GM19397 (cell line): ENCODE measurements around the gene CHID1.

Source experiments
- ATAC-seq: cut with Tn5 transposase; IDR thresholded peaks from one replicate; pipeline ENCODE4 v1.9.1; 2021; ENCODE audit warnings: mild to moderate bottlenecking, moderate library complexity; ENCODE audit not compliant: unreplicated experiment

Gene CHID1

DNA sequence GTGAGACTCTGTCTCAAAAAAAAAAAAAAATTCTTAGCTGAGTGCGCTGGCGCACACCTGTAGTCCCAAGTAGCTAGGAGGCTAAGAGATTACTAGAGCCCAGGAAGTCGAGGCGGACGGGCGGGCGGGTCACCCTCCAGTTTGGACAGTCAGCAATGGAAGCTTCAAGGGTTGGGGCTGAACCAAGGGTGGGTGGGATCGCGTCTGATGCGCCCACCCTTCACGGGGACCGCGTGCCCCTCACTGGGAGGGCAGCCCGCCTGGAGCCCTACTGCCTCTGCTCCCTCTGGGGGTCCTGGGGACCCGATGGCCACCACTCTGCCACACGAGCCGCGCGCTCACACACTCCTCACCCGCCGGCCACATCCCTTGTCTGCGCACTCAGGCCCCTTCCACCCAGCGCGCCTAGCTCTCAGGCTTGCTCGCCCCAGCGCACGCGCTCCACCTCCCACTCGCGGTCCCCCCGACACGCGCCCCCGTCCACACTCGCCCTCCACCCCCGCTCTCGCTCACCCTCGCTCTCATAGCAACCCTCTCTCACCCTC, 494 bp downstream of the CHID1 start:
- ATAC-seq = no peak

DNA sequence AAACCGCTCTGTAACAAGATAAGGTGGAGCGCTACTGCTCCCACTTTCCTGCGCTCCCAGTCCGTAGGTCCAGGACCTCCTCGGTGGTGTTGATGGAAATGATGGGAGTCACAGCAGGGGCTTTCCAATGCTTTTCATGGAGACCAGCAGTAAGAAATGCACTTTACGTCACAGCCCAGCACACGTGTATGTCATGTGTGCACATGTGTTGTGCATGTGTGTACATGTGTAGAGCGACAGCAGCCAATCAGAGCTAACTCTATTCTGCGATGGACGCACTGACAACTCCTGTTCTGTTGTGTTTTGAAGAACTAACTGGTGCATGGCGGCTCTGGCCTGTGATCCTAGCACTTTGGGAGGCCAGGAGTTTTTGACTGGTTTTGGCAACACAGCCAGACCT, 1.2 kb downstream of the CHID1 start:
- no peak for ATAC-seq

DNA sequence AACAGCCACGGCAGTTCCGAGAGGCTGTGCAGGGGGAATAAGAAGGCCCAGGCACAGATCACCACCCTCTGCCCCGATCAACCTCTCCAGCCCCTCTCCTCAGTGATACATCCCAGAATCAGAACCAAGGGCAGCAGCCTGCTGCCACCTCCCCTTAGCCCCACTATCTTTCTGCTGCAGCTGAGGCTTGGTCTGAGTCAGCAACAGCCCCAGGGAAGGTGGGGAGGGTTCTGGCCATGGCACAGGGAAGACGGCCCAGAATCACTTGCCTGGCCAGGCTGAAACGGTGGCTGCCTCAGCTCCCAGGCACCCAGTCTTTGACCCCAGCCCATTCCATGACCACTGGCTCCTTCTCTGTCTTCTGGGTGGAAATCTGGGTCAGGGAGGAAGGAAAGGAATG, 2.3 kb downstream of the CHID1 start:
- no peak for ATAC-seq

DNA sequence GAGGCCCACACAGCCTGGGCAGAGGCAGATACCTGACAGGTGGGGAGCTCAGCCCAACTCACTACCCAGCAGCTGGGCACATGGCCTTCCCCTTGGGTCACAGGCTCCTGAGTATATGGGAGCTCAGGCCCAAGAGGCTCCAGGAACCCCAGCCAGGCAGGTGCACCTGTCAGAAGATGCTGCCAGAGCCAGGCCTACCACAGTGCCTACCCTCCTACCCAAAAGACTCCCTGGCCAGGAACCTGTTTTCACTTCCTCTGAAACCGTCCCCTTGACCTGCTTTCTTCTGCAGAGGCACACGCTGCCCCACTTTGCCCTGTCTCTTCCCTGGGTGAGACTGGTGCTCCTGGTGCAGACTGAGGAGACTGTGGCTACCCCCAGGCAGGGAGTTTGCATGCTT, 2.9 kb downstream of the CHID1 start:
- no peak for ATAC-seq

DNA sequence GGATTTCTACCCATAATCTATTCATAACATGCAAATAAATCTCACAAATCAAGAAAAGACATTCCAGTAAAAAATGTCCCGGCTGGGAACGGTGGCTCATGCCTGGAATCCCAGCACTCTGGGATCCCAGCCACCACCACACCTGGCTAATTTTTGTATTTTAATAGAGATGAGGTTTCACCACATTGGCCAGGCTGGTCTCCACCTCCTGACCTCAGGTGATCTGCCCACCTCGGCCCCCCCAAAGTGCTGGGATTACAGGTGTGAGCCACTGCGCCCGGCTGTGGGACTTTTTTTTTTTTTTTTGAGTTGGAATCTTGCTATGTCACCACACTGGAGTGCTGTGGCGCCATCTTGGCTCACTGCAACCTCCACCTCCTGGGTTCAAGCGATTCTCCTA, 4.7 kb downstream of the CHID1 start:
- ATAC-seq = no peak

DNA sequence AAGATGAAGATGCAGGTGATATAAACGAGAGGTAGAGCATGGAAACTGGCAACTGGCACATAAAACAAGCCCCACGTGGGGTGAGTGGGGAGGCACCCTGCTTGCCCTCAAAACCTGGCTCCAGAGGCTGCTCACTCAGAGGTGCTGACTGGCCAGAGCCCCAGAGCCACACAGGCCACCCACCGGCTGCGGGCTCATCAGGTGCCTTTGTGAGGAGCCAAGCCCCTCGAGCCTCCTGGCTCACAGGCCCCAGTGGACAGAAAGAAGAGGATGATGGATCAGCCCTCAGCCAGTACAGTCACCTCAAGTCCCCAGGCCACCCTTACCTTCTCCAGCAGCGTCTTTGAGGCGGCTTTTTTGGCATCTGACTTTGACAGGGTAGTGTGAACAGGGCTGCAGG, 6.2 kb downstream of the CHID1 start:
- ATAC-seq = no peak

DNA sequence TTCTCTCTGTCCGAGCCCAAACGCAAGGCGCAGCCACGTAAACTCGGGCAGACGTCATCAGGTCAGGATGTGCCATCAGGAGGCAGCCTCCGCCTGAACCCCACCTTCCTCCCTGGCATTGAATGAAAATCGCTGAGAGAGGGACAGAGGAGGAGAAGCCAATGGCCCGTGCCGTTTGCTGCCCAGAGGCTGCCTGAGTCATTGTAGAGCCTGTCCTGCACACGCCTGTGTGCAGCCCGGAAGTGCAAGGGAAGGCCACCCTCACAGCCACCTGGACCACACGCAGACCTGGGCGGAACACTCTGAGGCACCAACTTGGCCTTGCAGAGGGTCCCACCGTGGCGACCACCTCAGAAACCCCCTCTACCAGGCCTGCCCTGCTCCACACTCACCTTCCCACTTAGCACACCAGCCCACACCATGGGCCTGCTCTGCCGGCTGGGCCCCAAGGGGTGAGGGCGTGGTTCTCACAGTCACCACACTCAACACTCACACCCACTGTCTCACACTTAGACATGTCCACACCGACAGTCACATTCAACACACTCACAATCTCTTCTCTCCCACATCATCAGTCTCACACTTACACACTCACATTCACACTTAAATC, 9.1 kb downstream of the CHID1 start:
- no peak for ATAC-seq

DNA sequence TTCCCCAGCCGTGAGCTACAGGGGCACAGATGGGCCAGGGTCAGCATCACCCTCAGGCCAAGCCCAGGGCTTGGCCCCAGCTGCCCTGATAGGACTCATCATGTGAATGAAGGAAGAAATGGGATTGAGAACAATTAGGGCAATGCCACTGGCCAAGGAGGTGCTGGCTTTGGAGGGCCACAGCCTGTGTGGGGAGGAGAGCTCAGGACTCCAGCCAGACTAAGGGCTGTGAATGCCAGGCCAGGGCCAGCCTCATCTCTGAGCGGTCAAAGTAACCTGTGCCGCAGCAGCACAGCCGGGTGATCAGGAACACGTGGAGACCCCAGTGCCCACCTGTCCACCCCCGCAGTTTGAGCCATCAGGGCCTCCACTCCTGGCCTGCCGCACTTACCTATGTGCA, 10.1 kb downstream of the CHID1 start:
- no peak for ATAC-seq

DNA sequence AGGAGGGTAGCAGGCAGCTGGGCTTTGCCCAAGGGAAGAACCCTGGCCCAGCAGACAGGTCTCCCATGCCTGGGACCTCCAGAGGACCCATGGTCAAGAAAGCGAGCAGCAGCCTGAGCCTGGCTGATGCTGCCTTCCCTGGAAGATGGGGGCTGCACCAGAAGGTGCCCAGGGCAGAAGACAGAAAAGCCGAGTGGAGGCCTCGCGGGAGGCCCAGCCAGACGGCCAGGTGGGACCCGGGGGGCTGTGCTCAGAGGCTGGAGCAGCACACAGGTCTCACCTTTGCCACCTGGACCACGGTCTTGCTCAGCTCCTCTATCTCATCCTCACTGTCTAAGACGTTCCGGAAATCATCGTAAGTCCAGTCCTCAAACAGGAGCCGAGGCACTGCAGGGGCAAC, 10.9 kb downstream of the CHID1 start:
- no peak for ATAC-seq

DNA sequence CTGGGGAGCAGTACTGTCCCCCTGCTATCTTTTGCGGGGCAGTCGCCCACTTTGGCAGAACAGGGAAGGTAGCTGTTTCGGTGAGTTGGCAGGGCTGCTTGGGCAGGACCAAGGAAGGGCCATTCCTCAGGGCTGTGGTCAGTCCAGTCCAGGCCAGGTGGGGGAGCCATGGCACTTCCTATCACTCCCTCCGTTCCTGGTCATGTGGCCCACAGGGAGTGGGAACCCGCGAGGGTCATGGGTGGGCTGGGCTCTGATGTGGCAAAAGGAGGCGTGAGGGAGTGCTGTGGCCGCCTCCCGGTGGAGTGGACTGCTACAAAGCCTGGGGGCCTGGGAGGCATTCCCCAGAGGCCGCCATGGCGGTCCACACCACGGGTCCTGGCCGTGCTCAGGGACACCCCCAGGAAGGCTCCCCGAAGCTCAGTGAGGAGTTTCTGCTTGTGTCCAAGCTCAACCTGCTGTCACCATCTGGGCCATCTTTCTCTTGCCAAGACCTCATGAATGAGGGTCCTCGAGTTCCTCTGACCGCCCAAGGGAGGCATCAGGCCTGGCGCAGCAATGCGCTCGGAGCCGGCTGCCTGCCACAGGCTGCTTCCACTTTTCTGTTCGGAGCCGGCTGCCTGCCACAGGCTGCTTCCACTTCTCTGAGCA, 11.9 kb downstream of the CHID1 start:
- ATAC-seq = no peak

DNA sequence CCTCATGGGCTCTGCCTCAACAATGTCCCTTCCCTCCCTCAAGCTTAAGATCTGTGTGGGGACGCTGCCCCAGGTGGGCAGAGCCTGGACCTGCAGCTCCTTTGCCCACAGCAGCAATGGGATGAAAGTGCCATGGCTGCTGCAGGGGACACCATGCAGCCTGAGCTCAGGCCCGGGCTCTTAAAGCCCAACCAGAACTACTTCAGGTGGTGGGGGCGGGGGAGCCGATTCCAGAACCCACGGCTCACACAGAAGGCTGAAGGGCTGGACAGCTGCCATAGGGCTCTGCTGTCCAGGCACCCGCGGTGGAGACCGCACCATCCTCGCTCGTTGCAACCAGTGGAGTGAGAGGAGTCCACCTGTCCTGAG, 12.5 kb downstream of the CHID1 start:
- ATAC-seq = no peak

DNA sequence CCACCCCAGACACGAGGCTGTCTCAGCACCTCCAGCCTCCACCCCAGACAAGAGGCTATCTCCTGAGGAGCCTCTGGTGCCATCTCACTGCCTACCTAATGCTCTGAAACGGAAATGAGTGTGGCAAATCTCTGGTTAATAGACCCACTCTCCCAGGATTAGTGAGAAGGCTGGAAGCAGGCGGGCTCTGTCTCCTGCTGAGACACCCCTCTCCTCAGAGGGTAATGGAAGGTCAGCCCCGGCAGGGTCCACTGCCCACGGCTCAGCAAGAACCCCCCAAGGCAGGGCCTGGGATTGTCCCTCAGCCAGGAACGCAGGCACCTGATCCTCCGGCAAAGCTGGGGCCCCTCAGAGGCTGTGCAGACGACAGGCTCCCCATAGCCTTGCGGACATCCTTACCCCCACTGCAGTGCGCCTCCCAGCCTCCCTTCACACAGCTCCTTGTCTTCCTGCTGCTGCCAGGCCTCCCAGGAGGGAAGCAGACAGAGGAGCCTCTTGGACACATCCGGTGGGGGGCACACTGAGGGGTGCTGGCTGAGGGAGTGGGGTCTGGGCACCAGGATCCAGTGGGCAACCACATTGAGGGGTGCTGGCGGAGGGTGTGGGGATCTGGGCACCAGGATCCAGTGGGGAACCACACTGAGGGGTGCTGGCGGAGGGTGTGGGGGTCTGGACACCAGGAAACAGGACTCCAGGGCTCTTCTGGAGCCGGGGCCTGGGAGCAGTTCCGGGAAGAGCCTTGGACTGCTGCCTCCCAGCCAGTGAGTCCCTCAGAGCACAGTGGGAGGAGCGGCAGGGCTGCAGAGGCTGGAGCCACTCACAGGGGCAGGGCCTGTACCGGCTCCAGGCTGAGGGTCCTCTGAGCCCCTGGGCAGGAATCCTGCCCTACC, 13.1 kb downstream of the CHID1 start:
- no peak for ATAC-seq

DNA sequence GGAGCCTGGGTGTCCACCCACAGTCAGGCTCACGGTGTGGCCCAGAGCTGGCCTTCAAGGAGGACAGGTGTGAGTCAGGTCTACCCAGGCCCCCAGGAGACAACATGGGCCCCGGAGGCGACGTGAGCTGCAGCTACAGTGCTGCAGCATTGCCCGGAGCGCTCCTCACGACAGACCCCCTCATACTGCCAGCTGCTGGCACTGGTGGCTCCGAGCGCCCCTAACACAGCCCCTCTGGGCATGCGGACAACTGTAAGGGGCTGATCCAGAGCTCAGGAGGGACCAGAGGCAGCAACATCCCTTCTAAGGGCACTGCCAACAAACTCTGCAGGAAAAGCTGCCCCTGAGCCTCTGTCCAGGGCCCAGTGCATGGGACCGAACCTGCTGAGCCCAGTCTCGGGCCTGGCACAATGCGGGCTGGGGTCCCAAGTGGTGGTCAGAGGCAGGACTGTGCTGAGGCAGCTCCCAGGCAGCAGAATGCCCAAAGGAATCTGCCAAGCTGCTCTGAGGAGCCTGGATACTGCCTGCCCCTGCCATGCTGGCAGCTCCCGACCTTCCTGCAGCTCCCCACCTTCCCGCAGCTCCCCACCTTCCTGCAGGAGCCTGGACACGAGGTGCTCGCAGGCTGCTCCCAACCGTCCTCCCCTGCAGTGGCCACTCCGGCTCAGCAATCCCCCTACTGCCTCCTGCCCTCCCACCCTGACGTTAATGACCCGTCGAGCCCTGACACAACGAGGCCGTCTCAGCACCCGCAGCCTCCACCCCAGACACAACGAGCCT, 15.1 kb downstream of the CHID1 start:
- no peak for ATAC-seq

DNA sequence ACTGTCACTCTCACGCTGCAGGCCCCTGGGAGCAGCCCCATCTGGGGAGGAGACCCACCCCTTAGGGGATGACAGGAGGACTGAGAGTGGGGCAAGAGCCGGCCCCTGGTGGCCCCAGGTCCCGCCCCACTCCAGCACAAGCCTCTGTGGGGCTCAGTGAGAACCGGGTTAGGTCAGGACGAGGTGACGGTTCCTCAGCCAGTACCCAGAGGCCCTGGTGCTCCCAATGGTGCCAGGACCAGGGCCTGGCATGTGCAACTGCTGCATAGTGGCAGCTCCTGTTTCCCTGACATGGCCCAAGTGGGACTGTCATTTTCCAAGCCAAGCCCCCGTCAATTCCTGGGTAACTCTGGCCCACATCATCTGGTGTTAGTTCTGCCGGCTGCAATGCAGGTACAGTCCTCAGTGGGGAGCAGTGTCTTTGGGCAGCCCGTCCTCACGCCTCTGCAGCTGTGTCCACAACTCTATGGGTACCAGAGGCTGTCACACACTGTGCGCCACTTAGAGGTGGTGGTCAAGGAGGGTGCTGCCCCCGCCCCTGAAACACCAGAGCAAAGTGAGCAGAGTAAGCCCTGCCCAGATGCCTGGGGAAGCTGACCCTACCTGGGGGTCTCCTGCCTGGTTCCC, 15.9 kb downstream of the CHID1 start:
- no peak for ATAC-seq

DNA sequence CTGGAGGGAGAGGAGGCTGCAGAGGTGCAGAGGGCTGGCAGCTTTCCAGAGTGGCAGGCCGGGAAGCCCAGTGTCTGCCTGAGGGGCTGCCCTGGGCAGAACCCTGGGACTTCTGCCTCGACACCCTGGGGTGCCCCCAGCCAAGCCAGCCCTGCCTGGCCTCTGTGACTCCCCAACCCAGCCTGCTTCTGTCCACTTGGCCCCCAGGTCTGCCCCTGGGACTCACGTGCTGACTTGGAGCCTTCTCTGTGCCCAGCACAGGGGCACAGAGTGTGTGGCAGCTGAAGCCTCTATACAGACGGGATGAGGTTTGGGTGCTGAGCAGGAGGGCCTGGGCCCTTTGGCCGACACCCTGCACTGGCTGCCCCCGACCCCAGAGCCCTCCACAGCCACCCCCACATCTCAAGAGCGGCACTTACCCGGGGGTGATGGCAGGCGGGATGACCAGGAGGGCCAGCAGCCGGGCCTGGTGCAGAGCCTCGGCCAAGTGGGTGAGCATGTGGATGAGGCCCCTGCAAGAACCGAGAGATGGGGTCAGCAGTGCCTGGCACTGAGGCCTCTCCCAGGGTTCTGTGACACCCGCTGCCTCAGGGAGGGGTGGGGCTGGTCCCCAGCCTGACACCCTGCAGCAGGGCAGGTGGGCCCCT, 17.5 kb downstream of the CHID1 start:
- no peak for ATAC-seq

DNA sequence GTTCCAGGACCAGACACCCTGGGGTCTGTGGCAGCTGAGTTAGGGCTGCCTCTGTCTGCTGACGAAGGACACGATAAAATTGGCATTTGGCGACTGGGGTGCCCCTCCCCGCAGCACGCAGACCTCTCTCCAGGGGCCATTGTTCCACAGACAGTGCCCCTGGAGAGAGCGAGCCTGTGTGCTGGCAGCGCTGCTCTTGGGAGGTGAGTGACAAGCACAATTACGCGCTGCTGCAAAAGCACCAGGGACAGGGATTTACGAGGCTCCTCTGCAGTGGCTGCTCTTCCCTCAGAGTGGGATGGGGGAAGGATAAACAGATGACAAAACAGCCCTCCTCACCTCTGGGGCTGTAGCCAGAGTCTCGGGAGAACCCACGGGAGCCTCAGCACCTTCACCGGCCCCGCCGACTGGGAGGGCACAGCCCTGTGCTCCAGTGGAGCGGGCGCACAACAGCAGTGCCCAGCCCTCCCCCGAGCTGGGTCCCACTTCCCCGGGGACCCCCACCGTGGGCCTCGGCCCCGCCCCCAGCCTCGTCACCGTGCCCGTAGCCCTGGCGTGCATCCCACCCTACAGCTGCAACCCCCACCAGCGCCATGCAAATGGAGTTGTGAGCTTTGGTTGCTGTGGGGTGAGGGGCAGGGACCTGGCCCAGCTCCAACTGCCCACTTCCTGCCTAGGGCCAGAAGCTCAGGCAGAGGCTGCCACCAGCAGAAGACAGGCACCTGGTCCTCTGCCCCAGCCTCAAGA, 19.6 kb downstream of the CHID1 start:
- ATAC-seq = no peak

DNA sequence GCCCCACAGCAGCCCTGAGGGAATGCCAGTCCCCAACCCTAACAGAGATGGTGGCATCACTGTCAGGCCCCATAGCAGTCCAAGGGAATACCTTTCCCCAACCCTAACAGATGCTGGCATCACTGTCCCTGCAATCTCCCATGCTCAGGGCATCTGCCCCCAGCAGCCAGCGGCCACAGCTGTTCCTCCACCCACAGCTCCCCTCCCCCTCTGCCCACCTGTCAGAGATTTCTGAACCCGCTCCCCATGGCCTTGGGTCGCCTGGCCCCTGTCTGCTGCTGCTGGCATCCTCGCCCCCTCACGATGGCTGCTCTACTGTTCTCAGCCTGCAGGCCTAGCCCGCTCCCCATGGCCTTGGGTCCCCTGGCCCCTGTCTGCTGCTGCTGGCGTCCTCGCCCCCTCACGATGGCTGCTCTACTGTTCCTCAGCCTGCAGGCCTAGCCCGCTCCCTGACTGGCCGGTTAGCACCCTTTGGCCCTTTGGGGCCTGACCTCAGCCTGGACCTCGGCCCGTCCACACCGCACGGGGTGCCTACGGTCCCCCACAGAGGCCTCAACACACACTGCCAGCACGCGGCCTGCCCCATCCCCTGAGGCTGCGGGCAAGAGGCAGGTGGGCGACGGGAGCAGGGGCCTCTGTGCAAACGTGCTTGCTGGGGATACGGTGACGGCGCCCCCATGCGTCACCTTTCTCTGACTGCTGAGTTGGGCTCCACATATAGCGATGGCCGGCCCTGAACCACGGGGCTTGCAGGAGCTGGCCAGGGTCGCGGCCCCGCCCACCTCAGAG, 20.7 kb downstream of the CHID1 start:
- ATAC-seq = no peak

DNA sequence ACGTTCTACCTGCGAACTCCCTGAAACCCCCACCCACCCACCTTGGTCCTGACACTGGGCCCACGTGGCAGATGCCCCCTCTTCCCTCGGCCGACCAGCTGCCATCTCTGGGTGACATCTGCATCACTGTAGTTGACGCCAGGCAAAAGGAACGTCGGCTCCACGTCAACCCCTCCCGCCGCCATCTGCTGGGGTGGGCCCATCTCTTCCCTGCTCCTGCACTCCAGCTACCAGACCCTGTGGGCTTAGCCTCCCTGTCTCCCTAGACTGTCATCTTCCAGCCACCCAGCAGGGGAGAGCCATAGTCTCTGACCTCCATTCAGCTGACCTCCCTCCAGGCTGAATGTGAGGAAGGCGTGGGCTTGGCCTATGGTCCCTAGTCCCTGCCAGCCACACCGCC, 21.4 kb downstream of the CHID1 start:
- ATAC-seq = no peak
